ENCODE measurements around the gene ABCA1.
"Not testable (repeated sequence)": the region's sequence is repeated elsewhere in the genome, so short reads cannot be mapped to it uniquely, and the experiment has no call there.

The ABCA1 gene

GRCh38 chr9:104907278-104907951 lies 20.5 kb downstream of the ABCA1 start:
- H3K27me3 ChIP-seq (ENCODE audit: insufficient read depth, low read length): no peaks in the 10 kb centered on the region
- no peaks in the 10 kb centered on the region for H3K36me3 ChIP-seq (ENCODE audit: insufficient read depth, low read length)
- no peak overlapping the region for H2AFZ ChIP-seq (ENCODE audit: low read depth, low read length)
- no peaks in the 10 kb centered on the region for H3K9me3 ChIP-seq (ENCODE audit: low read length)
- H3K4me3 ChIP-seq (ENCODE audit: low read length): no peak overlapping the region
- peaks cover 17% of the 10 kb centered on the region for H3K4me1 ChIP-seq (ENCODE audit: insufficient read depth, low read length)

GRCh38 chr9:104906441-104907277 lies 21.3 kb downstream of the ABCA1 start:
- peaks cover 3% of the 10 kb centered on the region for H3K36me3 ChIP-seq (ENCODE audit: insufficient read depth, low read length)

GRCh38 chr9:104905931-104906330 lies 22.0 kb downstream of the ABCA1 start:
- Histone ChIP-seq H3K4me1 (ENCODE audit: insufficient read depth, low read length) (peaks cover 12% of the 10 kb centered on the region), H3K4me3 (ENCODE audit: low read length) (no peak overlapping the region), H2AFZ (ENCODE audit: low read depth, low read length) (no peak overlapping the region), H3K9me3 (ENCODE audit: low read length) (no peaks in the 10 kb centered on the region), H3K36me3 (ENCODE audit: insufficient read depth, low read length) (peaks cover 9% of the 10 kb centered on the region), H3K27me3 (ENCODE audit: insufficient read depth, low read length) (no peaks in the 10 kb centered on the region)

More at GRCh38 chr9:104906441-104907277, 21.3 kb downstream of the ABCA1 start:
- Histone ChIP-seq H2AFZ (ENCODE audit: low read depth, low read length) (no peak overlapping the region), H3K4me1 (ENCODE audit: insufficient read depth, low read length) (peaks cover 17% of the 10 kb centered on the region), H3K27me3 (ENCODE audit: insufficient read depth, low read length) (no peaks in the 10 kb centered on the region), H3K9me3 (ENCODE audit: low read length) (no peaks in the 10 kb centered on the region), H3K4me3 (ENCODE audit: low read length) (no peak overlapping the region)

DNA sequence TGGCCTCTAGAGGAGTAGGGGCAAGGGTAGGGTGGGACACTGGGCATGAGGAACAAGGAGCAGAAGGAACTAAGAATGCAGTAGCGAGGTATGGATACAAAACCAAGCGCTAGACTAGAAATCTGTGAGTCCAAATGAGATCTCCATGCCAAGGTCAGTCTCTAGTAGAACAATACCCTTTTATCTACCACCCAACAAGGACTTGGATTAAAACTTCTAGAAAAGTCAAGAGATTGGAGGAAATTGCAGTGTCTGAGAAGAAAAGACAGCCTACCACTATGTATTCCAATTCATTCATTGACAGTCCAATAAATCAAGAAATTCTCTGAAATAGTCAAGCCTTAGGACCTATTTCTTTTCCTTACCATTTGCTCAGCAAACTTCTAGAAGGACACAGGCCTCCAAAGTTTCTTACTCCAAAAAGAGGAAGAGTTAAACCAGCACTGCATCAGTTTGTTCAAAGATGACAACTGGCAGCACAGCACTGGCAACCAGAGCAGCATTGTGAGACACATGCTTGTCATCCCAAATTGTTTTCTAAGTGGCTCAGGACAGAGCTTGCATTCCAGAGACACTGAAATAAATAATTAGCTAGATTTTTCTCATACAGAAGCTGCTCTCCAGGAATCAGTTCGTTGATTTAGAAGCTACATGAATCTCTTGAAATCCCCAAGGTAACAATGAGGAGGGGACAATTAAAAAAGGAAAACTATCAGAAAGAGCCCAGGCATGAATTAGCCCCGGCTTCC lies 22.6 kb downstream of the ABCA1 start:
- no peaks in the 10 kb centered on the region for H3K27me3 ChIP-seq (ENCODE audit: insufficient read depth, low read length)
- peaks cover 12% of the 10 kb centered on the region for H3K4me1 ChIP-seq (ENCODE audit: insufficient read depth, low read length)
- peaks cover 14% of the 10 kb centered on the region for H3K36me3 ChIP-seq (ENCODE audit: insufficient read depth, low read length)
- H3K4me3 ChIP-seq (ENCODE audit: low read length): no peak overlapping the region
- H3K9me3 ChIP-seq (ENCODE audit: low read length): no peaks in the 10 kb centered on the region
- H2AFZ ChIP-seq (ENCODE audit: low read depth, low read length): no peak overlapping the region

- Histone ChIP-seq H3K9me3 (ENCODE audit: low read length) (no peaks in the 10 kb centered on the region), H2AFZ (ENCODE audit: low read depth, low read length) (no peak overlapping the region), H3K4me1 (ENCODE audit: insufficient read depth, low read length) (peaks cover 12% of the 10 kb centered on the region), H3K27me3 (ENCODE audit: insufficient read depth, low read length) (no peaks in the 10 kb centered on the region), H3K4me3 (ENCODE audit: low read length) (no peak overlapping the region), H3K36me3 (ENCODE audit: insufficient read depth, low read length) (peaks cover 26% of the 10 kb centered on the region)
These were observed 24.3 kb downstream of the ABCA1 start for GRCh38 chr9:104903609-104904008.

GRCh38 chr9:104900871-104901270 lies 27.1 kb downstream of the ABCA1 start:
- Histone ChIP-seq H2AFZ (ENCODE audit: low read depth, low read length) (no peak overlapping the region), H3K4me3 (ENCODE audit: low read length) (no peak overlapping the region), H3K27me3 (ENCODE audit: insufficient read depth, low read length) (no peaks in the 10 kb centered on the region), H3K4me1 (ENCODE audit: insufficient read depth, low read length) (peaks cover 7% of the 10 kb centered on the region), H3K9me3 (ENCODE audit: low read length) (no peaks in the 10 kb centered on the region), H3K36me3 (ENCODE audit: insufficient read depth, low read length) (peaks cover 26% of the 10 kb centered on the region)

GRCh38 chr9:104900324-104900723 lies 27.6 kb downstream of the ABCA1 start:
- Histone ChIP-seq H3K36me3 (ENCODE audit: insufficient read depth, low read length) (peaks cover 26% of the 10 kb centered on the region), H3K27me3 (ENCODE audit: insufficient read depth, low read length) (no peaks in the 10 kb centered on the region), H3K9me3 (ENCODE audit: low read length) (no peaks in the 10 kb centered on the region), H3K4me1 (ENCODE audit: insufficient read depth, low read length) (peaks cover 2% of the 10 kb centered on the region), H3K4me3 (ENCODE audit: low read length) (no peak overlapping the region), H2AFZ (ENCODE audit: low read depth, low read length) (no peak overlapping the region)

DNA sequence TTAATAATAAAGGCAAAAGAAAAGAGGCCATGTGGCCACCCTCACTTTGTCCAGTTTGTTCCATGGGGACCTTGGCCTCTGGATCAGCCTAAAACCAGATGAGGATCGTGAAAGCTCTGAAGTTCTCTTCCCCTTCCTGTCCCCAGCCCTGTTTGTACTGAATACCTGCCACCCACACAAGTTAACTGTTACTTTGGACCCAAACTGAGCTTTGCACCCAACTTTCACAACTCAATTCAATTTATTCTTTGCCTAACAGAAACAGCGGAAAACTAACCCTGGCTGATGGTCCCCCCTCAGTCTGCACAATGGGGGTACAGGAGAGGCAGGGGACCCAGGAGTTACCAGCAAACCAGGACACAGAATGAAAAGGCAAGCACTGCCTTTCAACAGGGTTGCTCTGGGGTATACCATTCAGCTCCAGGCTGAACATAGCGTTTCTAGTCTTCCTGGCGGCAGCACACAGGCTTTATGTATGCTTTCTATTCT lies 28.2 kb downstream of the ABCA1 start:
- Histone ChIP-seq H3K27me3 (ENCODE audit: insufficient read depth, low read length) (no peaks in the 10 kb centered on the region), H3K36me3 (ENCODE audit: insufficient read depth, low read length) (peaks cover 26% of the 10 kb centered on the region), H3K4me3 (ENCODE audit: low read length) (no peak overlapping the region), H2AFZ (ENCODE audit: low read depth, low read length) (no peak overlapping the region), H3K4me1 (ENCODE audit: insufficient read depth, low read length) (no peaks in the 10 kb centered on the region), H3K9me3 (ENCODE audit: low read length) (no peaks in the 10 kb centered on the region)

GRCh38 chr9:104898376-104898775 lies 29.6 kb downstream of the ABCA1 start:
- H3K27me3 ChIP-seq (ENCODE audit: insufficient read depth, low read length); H3K4me1 ChIP-seq (ENCODE audit: insufficient read depth, low read length); H3K4me3 ChIP-seq (ENCODE audit: low read length); H2AFZ ChIP-seq (ENCODE audit: low read depth, low read length); H3K9me3 ChIP-seq (ENCODE audit: low read length): not testable (repeated sequence)
- H3K36me3 ChIP-seq (ENCODE audit: insufficient read depth, low read length): peaks cover 26% of the 10 kb centered on the region

GRCh38 chr9:104896131-104896530 lies 31.8 kb downstream of the ABCA1 start:
- no peak overlapping the region for H3K4me3 ChIP-seq (ENCODE audit: low read length)
- no peak overlapping the region for H2AFZ ChIP-seq (ENCODE audit: low read depth, low read length)
- peaks cover 18% of the 10 kb centered on the region for H3K36me3 ChIP-seq (ENCODE audit: insufficient read depth, low read length)
- no peaks in the 10 kb centered on the region for H3K27me3 ChIP-seq (ENCODE audit: insufficient read depth, low read length)
- H3K9me3 ChIP-seq (ENCODE audit: low read length): no peaks in the 10 kb centered on the region
- H3K4me1 ChIP-seq (ENCODE audit: insufficient read depth, low read length): no peaks in the 10 kb centered on the region

GRCh38 chr9:104895572-104895971 lies 32.4 kb downstream of the ABCA1 start:
- Histone ChIP-seq H3K27me3 (ENCODE audit: insufficient read depth, low read length) (no peaks in the 10 kb centered on the region), H3K4me1 (ENCODE audit: insufficient read depth, low read length) (no peaks in the 10 kb centered on the region), H3K36me3 (ENCODE audit: insufficient read depth, low read length) (peaks cover 15% of the 10 kb centered on the region), H2AFZ (ENCODE audit: low read depth, low read length) (no peak overlapping the region), H3K9me3 (ENCODE audit: low read length) (no peaks in the 10 kb centered on the region), H3K4me3 (ENCODE audit: low read length) (no peak overlapping the region)

- Histone ChIP-seq H3K36me3 (ENCODE audit: insufficient read depth, low read length) (peaks cover 17% of the 10 kb centered on the region), H3K9me3 (ENCODE audit: low read length) (no peaks in the 10 kb centered on the region), H2AFZ (ENCODE audit: low read depth, low read length) (no peak overlapping the region), H3K4me1 (ENCODE audit: insufficient read depth, low read length) (no peaks in the 10 kb centered on the region), H3K4me3 (ENCODE audit: low read length) (no peak overlapping the region), H3K27me3 (ENCODE audit: insufficient read depth, low read length) (no peaks in the 10 kb centered on the region)
These were observed 35.3 kb downstream of the ABCA1 start for GRCh38 chr9:104892701-104893100.

DNA sequence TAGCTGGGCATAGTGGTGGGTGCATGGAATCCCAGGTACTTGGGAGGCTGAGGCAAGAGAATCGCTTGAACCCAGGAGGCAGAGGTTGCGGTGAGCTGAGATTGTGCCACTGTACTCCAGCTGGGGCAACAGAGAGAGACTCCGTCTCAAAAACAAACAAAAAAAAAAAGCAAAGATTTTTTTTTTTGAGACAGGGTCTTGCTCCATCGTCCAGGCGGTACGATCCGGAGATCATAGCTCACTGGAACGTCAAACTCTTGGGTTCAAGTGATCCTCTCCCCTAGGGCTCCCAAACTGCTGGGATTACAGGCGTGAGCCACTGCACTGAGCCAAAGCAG lies 37.6 kb downstream of the ABCA1 start:
- H3K27me3 ChIP-seq (ENCODE audit: insufficient read depth, low read length): no peaks in the 10 kb centered on the region
- H3K4me3 ChIP-seq (ENCODE audit: low read length): no peak overlapping the region
- no peaks in the 10 kb centered on the region for H3K9me3 ChIP-seq (ENCODE audit: low read length)
- no peak overlapping the region for H2AFZ ChIP-seq (ENCODE audit: low read depth, low read length)
- H3K4me1 ChIP-seq (ENCODE audit: insufficient read depth, low read length): peaks cover 11% of the 10 kb centered on the region
- peaks cover 35% of the 10 kb centered on the region for H3K36me3 ChIP-seq (ENCODE audit: insufficient read depth, low read length)
